GM18526 (cell line): Measurements from ENCODE around the gene MTUS2.

Experiments
- POLR2A ChIP-seq: IDR thresholded peaks from 3 replicates; pipeline ENCODE4 v1.6.1; 2011; ENCODE audit not compliant: insufficient read length; ENCODE audit errors: extremely low read depth

MTUS2 gene

GRCh38 chr13:29175250-29175873 is 355.2 kb downstream of the MTUS2 start:
- TF ChIP-seq POLR2A = no peak

GRCh38 chr13:29180055-29180454 is 359.9 kb downstream of the MTUS2 start:
- no peak for TF ChIP-seq POLR2A

- no peak for TF ChIP-seq POLR2A
These were observed 362.1 kb downstream of the MTUS2 start for GRCh38 chr13:29182216-29182615.

DNA sequence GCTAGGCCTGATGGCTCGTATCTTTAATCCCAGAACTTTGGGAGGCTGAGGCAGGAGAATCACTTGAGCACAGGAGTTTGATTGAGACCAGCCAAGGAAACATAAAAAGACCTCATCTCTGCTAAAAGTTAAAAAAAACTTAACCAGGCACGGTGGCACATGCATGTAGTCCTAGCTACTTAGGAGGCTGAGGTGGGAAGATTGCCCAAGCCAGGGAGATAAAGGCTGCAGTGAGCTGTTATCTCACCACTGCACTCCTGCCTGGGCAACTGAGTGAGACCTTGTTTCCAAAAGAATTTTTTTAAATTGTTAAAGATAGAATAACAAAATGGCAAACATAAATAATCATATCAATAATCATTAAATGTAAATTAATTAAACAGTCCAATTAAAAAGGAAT is 365.8 kb downstream of the MTUS2 start:
- TF ChIP-seq POLR2A = no peak

DNA sequence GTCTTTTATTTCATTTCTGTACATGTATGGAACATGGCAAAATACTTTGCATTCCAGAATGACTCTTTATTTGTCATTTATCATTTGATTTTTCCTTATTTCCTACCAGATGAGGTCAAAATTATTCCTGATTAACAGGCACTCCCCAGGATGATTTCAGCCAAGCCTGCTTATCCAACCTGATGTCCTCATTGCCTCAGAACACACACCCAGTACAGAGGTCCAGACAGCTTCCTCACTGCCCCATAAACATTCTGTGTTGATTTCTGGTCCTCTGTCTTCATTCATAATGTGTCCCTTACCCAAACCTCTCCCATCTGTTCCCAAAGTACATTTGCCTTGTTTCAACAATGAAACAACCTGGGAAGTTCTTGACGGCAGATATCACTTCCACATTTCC is 367.4 kb downstream of the MTUS2 start:
- no peak for TF ChIP-seq POLR2A

DNA sequence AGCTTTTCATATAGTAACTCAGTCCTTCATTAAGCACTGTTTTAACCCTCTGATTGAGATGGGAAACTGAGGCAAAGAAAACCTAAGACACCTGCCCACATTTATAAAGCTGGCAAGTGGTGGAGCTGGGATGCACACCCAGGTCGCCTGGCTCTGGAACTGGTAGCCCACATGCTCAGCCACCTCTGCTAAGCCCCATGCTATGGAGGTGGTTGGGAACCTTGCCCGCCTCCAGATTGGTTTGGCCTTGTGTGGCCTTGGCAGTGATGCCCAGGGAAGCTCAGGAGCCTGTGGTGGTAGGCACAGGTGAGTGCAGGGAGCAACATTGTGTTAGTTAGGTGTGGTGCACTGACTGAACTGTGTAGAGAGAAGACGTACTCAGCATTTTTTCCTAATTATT is 370.2 kb downstream of the MTUS2 start:
- TF ChIP-seq POLR2A = no peak

GRCh38 chr13:29193083-29193482 is 372.9 kb downstream of the MTUS2 start:
- TF ChIP-seq POLR2A = no peak

DNA sequence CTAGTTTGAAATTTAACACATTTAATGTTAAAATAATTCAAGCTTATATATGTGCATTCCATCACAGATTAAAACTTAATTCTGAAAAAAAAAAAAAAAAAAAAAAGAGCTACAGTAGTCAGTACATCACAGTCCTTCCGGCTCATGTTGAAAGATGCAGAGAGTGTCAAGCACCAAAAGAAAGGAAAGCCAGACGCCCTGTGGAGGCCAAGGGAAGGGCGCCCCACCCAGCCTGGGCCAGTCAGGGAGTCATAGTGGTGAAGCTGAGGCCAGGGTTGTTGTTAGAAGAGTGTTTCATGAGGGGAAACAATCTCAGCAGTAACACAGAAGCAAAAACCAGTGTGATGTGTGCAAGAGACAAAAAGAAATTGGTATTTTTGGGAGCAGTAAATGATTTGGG is 375.3 kb downstream of the MTUS2 start:
- no peak for TF ChIP-seq POLR2A

DNA sequence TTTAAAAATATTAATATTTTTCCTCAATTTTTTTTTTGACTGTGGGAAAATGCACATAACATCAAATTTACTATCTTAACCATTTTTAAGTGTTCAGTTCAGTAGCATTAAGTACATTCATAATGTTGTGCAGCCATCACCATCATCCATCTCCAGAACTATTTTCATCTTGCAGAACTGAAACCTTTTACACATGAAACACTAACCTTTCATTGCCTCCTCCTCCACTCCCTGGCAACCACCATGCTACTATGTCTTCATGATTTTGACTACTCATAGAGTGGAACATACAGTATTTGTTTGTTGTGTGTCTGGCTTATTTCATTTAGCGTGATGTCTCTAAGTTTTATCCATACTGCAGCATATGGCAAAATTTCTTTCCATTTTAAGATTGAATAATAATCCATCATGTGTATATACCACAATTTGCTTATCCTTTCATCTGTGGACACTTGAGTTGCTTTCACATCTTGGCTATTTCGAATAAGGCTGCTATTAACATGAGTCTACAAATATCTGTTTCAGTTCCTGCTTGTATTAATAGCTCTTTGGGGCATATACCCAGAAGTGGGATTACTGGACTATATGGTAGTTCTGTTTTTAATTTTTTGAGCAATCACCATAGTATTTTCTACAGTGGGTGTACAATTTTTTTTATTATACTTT is 376.4 kb downstream of the MTUS2 start:
- no peak for TF ChIP-seq POLR2A

GRCh38 chr13:29204651-29205050 is 384.5 kb downstream of the MTUS2 start:
- no peak for TF ChIP-seq POLR2A

DNA sequence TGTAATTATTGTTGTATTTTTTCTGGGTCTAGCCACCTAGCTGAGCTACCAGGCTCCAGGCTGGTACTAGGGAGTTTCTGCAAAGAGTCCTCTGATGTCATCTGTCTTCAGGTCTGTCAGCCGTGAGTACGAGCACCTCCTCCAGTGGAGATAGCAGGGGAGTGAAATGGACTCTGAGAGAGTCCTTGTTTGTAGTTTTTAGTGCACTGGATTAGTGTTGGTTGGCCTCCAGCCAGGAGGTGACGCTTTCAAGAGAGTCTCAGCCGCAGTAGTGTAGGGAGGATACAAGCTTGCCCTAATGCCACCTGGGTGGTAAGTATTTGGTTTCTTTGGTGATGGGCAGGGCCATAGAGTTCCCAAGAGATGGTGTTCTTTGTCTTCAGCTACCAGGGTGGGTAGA is 390.5 kb downstream of the MTUS2 start:
- no peak for TF ChIP-seq POLR2A

- no peak for TF ChIP-seq POLR2A
These were observed 402.3 kb downstream of the MTUS2 start for GRCh38 chr13:29222458-29222857.

DNA sequence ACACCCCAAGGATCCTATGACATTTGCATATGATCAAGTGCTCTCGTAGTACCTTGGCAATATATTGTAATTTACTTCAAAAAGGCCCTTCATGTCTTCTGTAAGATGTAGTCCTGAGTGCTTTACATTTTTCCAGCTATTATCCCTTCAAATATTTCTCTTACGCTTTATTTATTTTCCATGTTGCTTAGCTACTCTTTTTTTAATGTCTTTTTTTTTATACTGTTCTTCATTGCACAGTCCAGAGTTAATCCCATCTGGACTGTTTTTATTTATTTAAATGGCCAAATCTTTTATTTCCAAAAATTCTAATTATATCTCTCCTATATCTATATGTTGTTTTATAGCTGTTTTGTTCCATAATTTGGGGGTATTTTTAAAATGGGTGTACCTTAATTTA is 404.1 kb downstream of the MTUS2 start:
- no peak for TF ChIP-seq POLR2A

DNA sequence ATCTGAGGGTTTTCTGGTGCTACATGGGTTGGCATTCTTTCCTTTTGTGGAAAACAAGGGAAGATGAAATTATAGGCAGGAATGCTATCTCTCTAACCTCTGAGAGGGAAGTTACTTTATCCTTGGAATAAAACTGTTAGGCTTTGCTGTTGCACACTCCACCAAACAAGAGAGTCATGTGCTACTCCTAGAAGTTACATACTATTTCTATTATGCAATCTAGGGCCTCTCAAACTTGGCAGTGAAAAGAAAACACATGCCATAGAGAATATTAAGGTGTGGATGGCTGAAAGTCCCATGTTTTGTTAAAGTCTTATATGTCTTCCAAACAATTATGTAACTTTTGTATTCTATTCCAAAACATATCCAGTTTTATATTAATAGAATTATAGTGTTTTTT is 407.4 kb downstream of the MTUS2 start:
- no peak for TF ChIP-seq POLR2A

DNA sequence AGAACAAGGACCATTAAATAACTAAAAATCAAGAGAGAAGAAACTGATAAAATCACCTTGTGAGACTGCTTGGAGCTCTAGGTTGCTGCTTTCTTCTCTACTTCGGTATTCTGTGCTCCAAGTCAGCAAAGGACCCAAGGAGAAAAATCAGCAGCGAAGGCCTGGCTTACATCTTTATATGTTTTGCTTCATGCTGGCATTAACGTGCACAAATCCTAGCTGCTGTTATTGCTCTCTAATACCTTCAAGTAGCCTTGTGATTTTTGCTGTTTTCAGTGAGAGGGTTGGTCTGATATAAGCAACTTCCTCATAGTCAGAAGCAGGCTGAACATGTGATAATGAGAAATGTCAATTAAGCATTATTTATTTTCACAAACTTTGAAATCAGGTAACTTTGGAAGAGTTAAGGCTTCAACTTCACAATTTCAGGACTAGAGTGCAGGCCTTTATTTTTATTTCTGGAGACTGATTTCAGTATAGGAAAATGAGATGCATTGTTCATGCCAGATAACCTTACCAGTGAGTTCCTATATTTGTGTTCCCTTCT is 410.2 kb downstream of the MTUS2 start:
- TF ChIP-seq POLR2A = no peak

DNA sequence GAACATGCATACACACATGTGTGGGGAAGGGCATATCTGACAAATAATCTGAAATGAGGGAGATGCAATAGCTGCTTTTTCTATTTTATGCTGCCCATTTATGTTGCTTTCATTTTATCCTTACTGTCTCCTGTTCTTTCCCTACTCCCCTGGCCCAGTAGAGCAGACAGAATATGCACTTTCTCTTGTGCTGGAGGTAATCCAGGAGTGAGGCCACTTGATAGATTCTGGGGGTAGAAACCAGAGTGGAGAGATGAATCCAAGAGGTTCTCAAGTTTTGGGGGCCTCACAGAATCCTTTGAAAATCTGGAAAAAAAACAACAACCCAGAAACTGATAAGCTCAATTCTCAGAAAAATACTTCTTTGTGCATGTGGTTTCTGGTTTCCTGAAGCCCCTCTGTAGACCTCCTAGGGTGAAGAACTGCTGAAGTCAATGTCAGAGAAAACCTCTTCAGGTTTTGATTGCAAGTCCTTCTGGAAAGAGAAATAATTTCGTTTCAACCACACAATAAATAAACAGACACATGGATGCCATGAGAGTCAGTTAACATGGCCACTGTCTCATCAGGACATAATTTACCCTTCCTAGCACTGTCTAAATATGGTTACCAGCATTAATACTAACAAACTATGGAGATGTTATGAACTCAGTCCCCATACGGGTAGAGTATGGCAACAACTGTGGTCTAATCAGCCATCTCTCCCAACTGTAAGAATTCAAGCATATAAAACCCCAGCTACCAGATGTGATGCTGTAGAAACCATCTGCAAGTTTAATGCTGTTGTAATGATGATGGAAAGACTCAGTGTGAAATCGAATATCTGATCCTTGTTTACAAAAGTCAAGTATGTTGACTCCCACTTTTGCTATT is 419.8 kb downstream of the MTUS2 start:
- TF ChIP-seq POLR2A = no peak
